Neural cell (in vitro differentiated cells): ENCODE data around the gene USP7. TPM values are rescaled to one million over a fixed set of nuclear protein-coding genes. Genes with fewer than 3 reads are reported as not detected.

Experiments
- H2AFZ ChIP-seq: fragments of 200-600, 300-800 bp; sonication (generic), shearing (Covaris generic); 2 replicates; pipeline ENCODE4 v1.6.0; 2014; ENCODE audit warnings: low read depth, mild to moderate bottlenecking, antibody characterized with exemption, low read length, moderate library complexity
- H3F3A ChIP-seq: fragments of 200-600 bp; shearing (Covaris generic); 2 replicates; pipeline ENCODE4 v1.6.1; 2016; ENCODE audit warnings: mild to moderate bottlenecking, moderate library complexity, mixed read lengths, antibody characterized with exemption, low read length; ENCODE audit not compliant: insufficient read depth, poor library complexity, severe bottlenecking
- H3K27ac ChIP-seq: fragments of 200-600, 300-800 bp; sonication (generic), shearing (Covaris generic); 2 replicates; pipeline ENCODE4 v1.5.1; 2014; ENCODE audit warnings: mild to moderate bottlenecking, low read length, moderate library complexity
- H3K27me3 ChIP-seq: fragments of 300-800, 200-600 bp; sonication (generic), shearing (Covaris generic); 2 replicates; pipeline ENCODE4 v1.6.0; 2014; ENCODE audit warnings: mild to moderate bottlenecking, low read depth, low read length, moderate library complexity; ENCODE audit not compliant: insufficient read depth
- H3K36me3 ChIP-seq: fragments of 300-800, 200-600 bp; sonication (generic), shearing (Covaris generic); 2 replicates; pipeline ENCODE4 v1.5.1; 2014; ENCODE audit warnings: mild to moderate bottlenecking, antibody characterized with exemption, low read length, moderate library complexity; ENCODE audit not compliant: insufficient read depth
- H3K4me2 ChIP-seq: fragments of 300-800, 200-600 bp; sonication (generic), shearing (Covaris generic); 2 replicates; pipeline ENCODE4 v1.6.0; 2014; ENCODE audit warnings: mild to moderate bottlenecking, low read length
- H3K4me3 ChIP-seq: fragments of 300-800, 200-600 bp; sonication (generic), shearing (Covaris generic); 2 replicates; pipeline ENCODE4 v1.5.1; 2014; ENCODE audit warnings: mild to moderate bottlenecking, low read length, moderate library complexity
- H3K79me2 ChIP-seq: fragments of 200-600 bp; shearing (Covaris generic); replicated peaks from 2 replicates; pipeline ENCODE4 v1.6.0; 2014; ENCODE audit warnings: mild to moderate bottlenecking, low read length, moderate library complexity; ENCODE audit not compliant: insufficient read depth
- H3K9ac ChIP-seq: fragments of 300-800, 200-600 bp; sonication (generic), shearing (Covaris generic); 2 replicates; pipeline ENCODE4 v1.6.1; 2016; ENCODE audit warnings: mild to moderate bottlenecking, low read length, mixed read lengths
- H3K9me2 ChIP-seq: fragments of 200-600 bp; shearing (Covaris generic); 2 replicates; pipeline ENCODE4 v1.6.1; 2016; ENCODE audit warnings: mild to moderate bottlenecking, low read length, mixed read lengths; ENCODE audit not compliant: insufficient read depth
- H3K9me3 ChIP-seq: fragments of 200-600, 300-800 bp; sonication (generic), shearing (Covaris generic); 2 replicates; pipeline ENCODE4 v1.6.1; 2016; ENCODE audit warnings: mild to moderate bottlenecking, mixed run types, low read length, moderate library complexity, mixed read lengths
- H4K20me1 ChIP-seq: fragments of 200-600 bp; shearing (Covaris generic); 2 replicates; pipeline ENCODE4 v1.6.1; 2016; ENCODE audit warnings: mild to moderate bottlenecking, mixed run types; ENCODE audit not compliant: insufficient read depth
- CTCF ChIP-seq: fragments of 450-650 bp; IDR thresholded peaks from 2 replicates; pipeline ENCODE4 v1.5.1; 2014; ENCODE audit warnings: antibody characterized with exemption, mild to moderate bottlenecking, moderate library complexity; ENCODE audit not compliant: poor library complexity, severe bottlenecking
- EP300 ChIP-seq: fragments of 450-650 bp; conservative IDR thresholded peaks from 2 replicates; pipeline ENCODE4 v1.6.1; 2014; ENCODE audit warnings: antibody characterized with exemption, mild to moderate bottlenecking, moderate library complexity; ENCODE audit not compliant: poor library complexity, severe bottlenecking
- EZH2 ChIP-seq: fragments of 200-600, 300-800 bp; shearing (Covaris generic), sonication (generic); IDR thresholded peaks from 2 replicates; pipeline ENCODE4 v1.6.1; 2014; ENCODE audit warnings: antibody characterized with exemption, low read length, borderline replicate concordance, mild to moderate bottlenecking; ENCODE audit not compliant: insufficient read depth, poor library complexity, severe bottlenecking
- MXI1 ChIP-seq: fragments of 450-650 bp; conservative IDR thresholded peaks from 2 replicates; pipeline ENCODE4 v1.6.1; 2014; ENCODE audit warnings: antibody characterized with exemption, mild to moderate bottlenecking; ENCODE audit not compliant: poor library complexity, severe bottlenecking
- POLR2AphosphoS5 ChIP-seq: IDR thresholded peaks from 2 replicates; pipeline ENCODE4 v1.6.1; 2012
- RAD21 ChIP-seq: fragments of 450-650 bp; conservative IDR thresholded peaks from 2 replicates; pipeline ENCODE4 v1.6.1; 2014; ENCODE audit warnings: antibody characterized with exemption, mild to moderate bottlenecking, moderate library complexity
- REST ChIP-seq: IDR thresholded peaks from 2 replicates; pipeline ENCODE4 v1.6.1; 2012; ENCODE audit warnings: borderline replicate concordance
- SMC3 ChIP-seq: fragments of 450-650 bp; conservative IDR thresholded peaks from 2 replicates; pipeline ENCODE4 v1.6.1; 2014; ENCODE audit warnings: antibody characterized with exemption, mild to moderate bottlenecking, moderate library complexity; ENCODE audit not compliant: poor library complexity
- TAF1 ChIP-seq: IDR thresholded peaks from 2 replicates; pipeline ENCODE4 v1.6.1; 2012; ENCODE audit warnings: low read depth
- polyA plus RNA-seq: library from polyadenylated mRNA; depleted of rRNA; stranded (reverse); fragments of >200 nt; gene quantifications from 2 replicates; pipeline ENCODE4 v1.2.3, GENCODE V29; 2014

Gene USP7
- polyA plus RNA-seq, 1 donor from 2014 or later: 52.5 TPM

- Histone ChIP-seq H3K79me2 (peaks cover 53% of the 10 kb centered on the region), H3K4me3 (peak overlapping the region; percentile 80)
Measured at GRCh38 chr16:8867932-8868415, 95.7 kb downstream of the USP7 start.

More at GRCh38 chr16:8867932-8868415, 95.7 kb downstream of the USP7 start:
- TF ChIP-seq CTCF (no peak), REST (no peak), EZH2 (no peak), EP300 (no peak), TAF1 (no peak), MXI1 (no peak), RAD21 (no peak), POLR2AphosphoS5 (no peak), SMC3 (no peak)
- H3F3A ChIP-seq: no peaks in the 10 kb centered on the region
- H2AFZ ChIP-seq: no peak overlapping the region
- peak overlapping the region; percentile 82 for H3K4me2 ChIP-seq
- H4K20me1 ChIP-seq: no peaks in the 10 kb centered on the region
- H3K9ac ChIP-seq: peak overlapping the region; percentile 78
- H3K27ac ChIP-seq: peak overlapping the region; percentile 63
- H3K27me3 ChIP-seq: no peaks in the 10 kb centered on the region
- H3K36me3 ChIP-seq: no peaks in the 10 kb centered on the region
- no peaks in the 10 kb centered on the region for H3K9me2 ChIP-seq
- H3K9me3 ChIP-seq: no peaks in the 10 kb centered on the region
